Gastroesophageal sphincter (tissue), 4 donors: ENCODE results near the gene SYNE3. TPM values are rescaled to one million over a fixed set of nuclear protein-coding genes. Genes with fewer than 3 reads are reported as not detected.

ENCODE experiments used
- ATAC-seq: fragments of 150-250 bp; one replicate; pipeline ENCODE4 v1.9.1; 2016; ENCODE audit warnings: mild to moderate bottlenecking, moderate library complexity
- H3K27ac ChIP-seq, 4 donors: fragments of 200-600 bp; sonication (generic) in 3 of 4; 1 replicate in 3 of 4; 2 replicates in 1 of 4; pipeline ENCODE4 v1.5.1; 2016 to 2019
- H3K27me3 ChIP-seq: fragments of 200-600 bp; sonication (generic); one replicate; pipeline ENCODE4 v1.5.1; 2019
- H3K36me3 ChIP-seq, 2 donors: fragments of 200-600 bp; sonication (generic); one replicate each; pipeline ENCODE4 v1.5.1; 2019; ENCODE audit warnings: control low read depth in 1 of 2
- H3K4me1 ChIP-seq, 3 donors: fragments of 200-600 bp; sonication (generic); 1 replicate in 2 of 3; 2 replicates in 1 of 3; pipeline ENCODE4 v1.5.1; 2016 to 2019; ENCODE audit warnings: control low read depth in 2 of 3
- H3K4me3 ChIP-seq, 2 donors: fragments of 200-600 bp; sonication (generic); one replicate each; pipeline ENCODE4 v1.5.1; 2019; ENCODE audit warnings: mild to moderate bottlenecking in 1 of 2, moderate library complexity in 1 of 2
- H3K9me3 ChIP-seq, 3 donors: fragments of 200-600 bp; sonication (generic); one replicate each; pipeline ENCODE4 v1.5.1; 2017 to 2019; ENCODE audit warnings: control low read depth in 2 of 3
- CTCF ChIP-seq, 4 experiments: fragments of 200-600 bp in 2 of 4; fragments of 450-650 bp in 2 of 4; sonication (generic) in 1 of 4; IDR thresholded peaks; one replicate each; pipeline ENCODE4 v1.5.1; 2017 to 2019; ENCODE audit warnings: antibody characterized with exemption in 4 of 4, mild to moderate bottlenecking in 2 of 4, moderate library complexity in 2 of 4
- EP300 ChIP-seq: sonication (generic); formaldehyde crosslinking; IDR thresholded peaks from one replicate; pipeline ENCODE4 v1.6.1; 2017; ENCODE audit warnings: antibody characterized with exemption, mild to moderate bottlenecking
- POLR2A ChIP-seq, 2 donors: fragments of 450-650 bp; IDR thresholded peaks; one replicate each; pipeline ENCODE4 v1.6.1; 2017; ENCODE audit warnings: antibody characterized with exemption in 2 of 2, mild to moderate bottlenecking in 2 of 2, moderate library complexity in 1 of 2
- POLR2AphosphoS5 ChIP-seq: sonication (generic); formaldehyde crosslinking; IDR thresholded peaks from one replicate; pipeline ENCODE4 v1.6.1; 2017; ENCODE audit warnings: antibody characterized with exemption
- WGBS, 2 donors: methylation state at CpG; one replicate each; pipeline ENCODE4 v1.1.5; 2018; ENCODE audit warnings: low coverage in 1 of 2; 5-methylcytosine and 5-hydroxymethylcytosine counted together
- small RNA-seq, 4 donors: library from RNA; depleted of rRNA; stranded (forward); fragments of <200 nt; gene quantifications; one replicate each; pipeline ENCODE3, GENCODE V24; 2016
- total RNA-seq, 4 donors: library from RNA; depleted of rRNA; stranded (reverse); fragments of >200 nt; gene quantifications; one replicate each; pipeline ENCODE4 v1.1.0, GENCODE V29; 2016

The SYNE3 gene
- total RNA-seq, 4 donors from 2014 or later = 16.5 to 28.0 (median 20.3) TPM

- TF ChIP-seq CTCF (IDR thresholded peaks at IDR 0.05) = no peak
- no peak for TF ChIP-seq EP300
- no peak for TF ChIP-seq POLR2AphosphoS5
- TF ChIP-seq POLR2A (IDR thresholded peaks at IDR 0.05) = no peak
- Histone ChIP-seq H3K9me3 (no peaks in the 10 kb centered on the region), H3K27ac (no peak overlapping the region), H3K4me1 (peaks cover 0 to 43% (median 11%) of the 10 kb centered on the region in 3 donors), H3K36me3 (peaks cover 0 to 48% of the 10 kb centered on the region in 2 donors), H3K4me3 (no peak overlapping the region), H3K27me3 (peaks cover 54% of the 10 kb centered on the region)
- 80 to 95% methylated on average over 2 to 4 of the region's 4 CpGs for WGBS, 2 donors
- no peak for ATAC-seq
These were observed 47.9 kb downstream of the SYNE3 start for GRCh38 chr14:95468448-95469133.

GRCh38 chr14:95467657-95468056 is 48.8 kb downstream of the SYNE3 start:
- Histone ChIP-seq H3K4me1 (peaks cover 0 to 44% (median 6%) of the 10 kb centered on the region in 3 donors), H3K9me3 (no peaks in the 10 kb centered on the region), H3K4me3 (no peak overlapping the region), H3K36me3 (peaks cover 0 to 45% of the 10 kb centered on the region in 2 donors), H3K27me3 (peaks cover 57% of the 10 kb centered on the region), H3K27ac (no peak overlapping the region)
- no peak for ATAC-seq
- 49 to 92% methylated on average over 2 to 4 of the region's 6 CpGs for WGBS, 2 donors
- TF ChIP-seq POLR2A (IDR thresholded peaks at IDR 0.05) (no peak), POLR2AphosphoS5 (no peak), CTCF (IDR thresholded peaks at IDR 0.05) (no peak), EP300 (no peak)

- no peak overlapping the region for H3K4me3 ChIP-seq
- no peak for ATAC-seq
- H3K36me3 ChIP-seq = peaks cover 0 to 45% of the 10 kb centered on the region in 2 donors
- H3K9me3 ChIP-seq = no peaks in the 10 kb centered on the region
- H3K27me3 ChIP-seq = peaks cover 52% of the 10 kb centered on the region
- TF ChIP-seq CTCF (IDR thresholded peaks at IDR 0.05) = no peak
- TF ChIP-seq POLR2AphosphoS5 = no peak
- no peak for TF ChIP-seq POLR2A (IDR thresholded peaks at IDR 0.05)
- no peak for TF ChIP-seq EP300
- no peak overlapping the region for H3K27ac ChIP-seq
- WGBS, 2 donors = 100% methylated on average over 2 of the region's 6 CpGs
- H3K4me1 ChIP-seq = peaks cover 0 to 42% (median 6%) of the 10 kb centered on the region in 3 donors
These were observed 49.2 kb downstream of the SYNE3 start for GRCh38 chr14:95467232-95467631.

Small RNA genes within 50 kb of the gene (small RNA-seq; reads per million reads assigned to genes)
- gene SCARNA13 = 1.5 to 3.0 (median 2.6) reads per million in 4 donors

Other genes with a start within 250 kb of the SYNE3 start
- gene CLMN, start 196.7 kb downstream of the SYNE3 start, total RNA-seq = 1 to 10 TPM; 3.8 to 10.0 (median 5.3) TPM
- gene GLRX5, start 18.4 kb upstream of the SYNE3 start, total RNA-seq = 10 to 100 TPM; 30.5 to 50.5 (median 33.3) TPM
- not detected for gene TCL1B, start 169.8 kb upstream of the SYNE3 start, total RNA-seq
- gene TCL1A, start 197.5 kb upstream of the SYNE3 start, total RNA-seq = not detected